HL-60 (cell line): ENCODE results near the gene KMT2C.
"Not testable (repeated sequence)": the region's sequence is repeated elsewhere in the genome, so short reads cannot be mapped to it uniquely, and the experiment has no call there.

Source experiments
- CTCF ChIP-seq: IDR thresholded peaks from one replicate; pipeline ENCODE4 v1.5.1; 2011; ENCODE audit warnings: low read length, control low read depth, inconsistent platforms; ENCODE audit not compliant: insufficient read depth
- GABPA ChIP-seq: IDR thresholded peaks from 2 replicates; pipeline ENCODE4 v1.6.1; 2012; ENCODE audit warnings: low read depth
- POLR2AphosphoS5 ChIP-seq: IDR thresholded peaks from 2 replicates; pipeline ENCODE4 v1.6.1; 2012; ENCODE audit warnings: low read depth
- REST ChIP-seq: IDR thresholded peaks from 2 replicates; pipeline ENCODE4 v1.6.1; 2012; ENCODE audit warnings: low read depth; ENCODE audit not compliant: insufficient replicate concordance
- SPI1 ChIP-seq: IDR thresholded peaks from 2 replicates; pipeline ENCODE4 v1.6.1; 2012; ENCODE audit warnings: low read depth, mild to moderate bottlenecking, borderline replicate concordance

- TF ChIP-seq GABPA, CTCF, POLR2AphosphoS5, REST, SPI1: not testable (repeated sequence)
Observed at GRCh38 chr7:152441810-152442209, 6.0 kb upstream of the KMT2C start.
